Stimulated activated CD8-positive, alpha-beta memory T cell treated with anti-CD3 and anti-CD28 coated beads, Interleukin-2, amount 100 ng/mL, for 1 hour (primary cell): Measurements from ENCODE around the gene RPS6KA2.
A peak's percentile ranks its signal among the peaks of the same experiment; 100 is the strongest.
"Not testable (repeated sequence)": the region's sequence is repeated elsewhere in the genome, so short reads cannot be mapped to it uniquely, and the experiment has no call there.

Experiments
- DNase-seq, 2 donors: peaks; one replicate each; pipeline ENCODE4 v3.0.0-alpha.2; 2020; ENCODE audit warnings: low read depth in 2 of 2

Gene RPS6KA2

DNA sequence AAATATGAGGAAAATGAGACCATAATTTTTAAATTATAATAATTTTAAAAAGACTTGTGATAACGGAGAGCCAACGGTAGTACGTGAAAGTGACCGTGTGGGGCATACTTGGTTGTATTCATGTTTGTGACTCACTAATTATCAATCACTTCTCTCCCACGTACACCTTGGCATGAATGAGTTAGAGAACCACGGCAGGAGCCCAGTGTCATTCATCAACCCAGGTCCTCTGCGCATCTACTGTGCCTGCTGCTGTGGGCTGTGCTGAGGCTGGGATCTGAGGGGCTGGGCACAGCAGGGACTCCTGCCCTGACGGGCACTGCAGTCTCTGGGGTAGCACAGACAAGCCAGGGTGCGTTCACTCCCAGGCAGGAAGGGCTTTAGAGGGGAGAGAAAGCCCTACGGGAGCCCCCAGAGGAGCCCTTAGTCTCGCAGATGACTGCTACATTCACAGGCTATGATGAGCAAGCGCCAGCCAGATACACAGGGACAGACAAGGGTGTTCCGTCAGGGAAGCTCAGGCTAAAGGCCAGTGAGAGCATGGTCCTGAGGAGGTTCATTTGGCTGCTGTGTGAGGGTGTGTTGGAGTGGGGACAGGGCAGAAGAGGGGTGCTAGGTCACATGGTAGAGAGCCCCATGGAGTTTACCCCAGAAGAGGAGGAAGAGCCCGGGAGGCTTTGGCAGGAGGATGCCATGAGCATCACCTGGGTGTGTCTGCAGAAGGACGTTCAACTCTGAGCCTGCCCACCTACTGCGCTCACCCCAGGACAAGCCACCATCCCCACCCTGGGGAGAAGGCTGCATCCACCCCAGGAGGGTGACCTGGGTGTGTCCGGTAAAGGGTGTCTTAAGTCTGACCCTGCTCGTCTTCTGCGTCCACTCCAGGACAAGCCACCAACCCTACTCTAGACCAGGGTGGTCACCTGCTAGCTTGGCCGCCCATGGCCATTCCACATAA, 8.2 kb upstream of the RPS6KA2 start:
- DNase-seq, result no peak

DNA sequence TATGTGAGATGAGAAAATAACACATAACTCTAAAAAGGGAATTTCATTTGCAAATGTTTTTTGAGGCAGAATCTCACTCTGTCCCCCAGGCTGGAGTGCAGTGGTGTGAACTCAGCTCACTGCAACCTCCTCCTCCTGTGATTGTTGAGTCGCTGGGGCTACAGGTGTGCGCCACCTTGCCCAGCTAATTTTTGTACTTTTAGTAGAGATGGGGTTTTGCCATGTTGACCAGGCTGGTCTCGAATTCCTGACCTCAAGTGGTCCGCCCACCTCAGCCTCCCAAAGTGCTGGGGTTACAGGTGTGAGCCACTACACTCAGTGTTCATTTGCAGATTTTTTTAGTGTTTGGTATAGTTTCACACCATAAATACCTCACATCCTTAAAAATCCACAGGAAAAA, 7.5 kb upstream of the RPS6KA2 start:
- DNase-seq, result not testable (repeated sequence)

DNA sequence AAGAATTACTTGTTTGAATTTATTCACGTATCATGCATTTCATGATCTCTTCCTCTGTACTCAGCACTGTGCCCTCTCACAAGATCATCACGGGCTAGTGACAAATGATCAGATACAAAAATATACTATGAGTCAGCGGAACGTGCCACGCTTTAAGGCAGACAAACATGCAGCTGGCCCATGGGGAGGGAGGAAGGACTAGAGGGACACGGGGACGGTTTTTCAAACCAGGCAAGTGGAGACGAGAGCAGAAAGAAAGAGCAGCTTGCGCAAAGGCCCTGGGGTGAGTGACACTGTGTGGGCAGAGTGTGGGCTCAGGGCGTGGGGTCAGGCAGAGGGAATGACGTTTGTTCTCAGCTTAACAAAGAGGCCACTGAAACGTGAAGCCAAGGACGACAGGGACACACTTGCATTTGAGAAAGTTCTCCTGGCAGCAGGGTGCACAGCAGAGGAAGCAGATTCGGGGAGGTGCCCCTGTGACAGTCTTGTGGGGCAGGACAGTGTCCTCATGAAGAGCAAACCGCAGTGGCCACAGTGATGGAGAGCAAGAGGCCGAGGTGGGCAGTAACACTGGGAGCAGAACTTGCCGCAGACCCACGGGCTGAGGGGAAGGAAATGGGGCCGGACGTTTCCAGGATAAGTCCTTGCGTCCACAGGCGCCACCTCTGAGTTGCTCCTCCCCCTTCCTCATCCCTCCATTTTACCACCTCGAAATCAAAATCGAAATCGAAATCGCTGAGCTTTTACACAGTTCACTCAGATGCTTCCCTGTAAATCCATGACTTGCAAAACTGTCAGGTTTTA, 6.9 kb upstream of the RPS6KA2 start:
- no peak for DNase-seq

- no peak for DNase-seq
These were observed 5.7 kb upstream of the RPS6KA2 start for GRCh38 chr6:166632731-166633130.

- DNase-seq, result no peak
These were observed 3.4 kb upstream of the RPS6KA2 start for GRCh38 chr6:166630462-166630861.

- no peak for DNase-seq
These were observed 2.6 kb upstream of the RPS6KA2 start for GRCh38 chr6:166629628-166630027.

DNA sequence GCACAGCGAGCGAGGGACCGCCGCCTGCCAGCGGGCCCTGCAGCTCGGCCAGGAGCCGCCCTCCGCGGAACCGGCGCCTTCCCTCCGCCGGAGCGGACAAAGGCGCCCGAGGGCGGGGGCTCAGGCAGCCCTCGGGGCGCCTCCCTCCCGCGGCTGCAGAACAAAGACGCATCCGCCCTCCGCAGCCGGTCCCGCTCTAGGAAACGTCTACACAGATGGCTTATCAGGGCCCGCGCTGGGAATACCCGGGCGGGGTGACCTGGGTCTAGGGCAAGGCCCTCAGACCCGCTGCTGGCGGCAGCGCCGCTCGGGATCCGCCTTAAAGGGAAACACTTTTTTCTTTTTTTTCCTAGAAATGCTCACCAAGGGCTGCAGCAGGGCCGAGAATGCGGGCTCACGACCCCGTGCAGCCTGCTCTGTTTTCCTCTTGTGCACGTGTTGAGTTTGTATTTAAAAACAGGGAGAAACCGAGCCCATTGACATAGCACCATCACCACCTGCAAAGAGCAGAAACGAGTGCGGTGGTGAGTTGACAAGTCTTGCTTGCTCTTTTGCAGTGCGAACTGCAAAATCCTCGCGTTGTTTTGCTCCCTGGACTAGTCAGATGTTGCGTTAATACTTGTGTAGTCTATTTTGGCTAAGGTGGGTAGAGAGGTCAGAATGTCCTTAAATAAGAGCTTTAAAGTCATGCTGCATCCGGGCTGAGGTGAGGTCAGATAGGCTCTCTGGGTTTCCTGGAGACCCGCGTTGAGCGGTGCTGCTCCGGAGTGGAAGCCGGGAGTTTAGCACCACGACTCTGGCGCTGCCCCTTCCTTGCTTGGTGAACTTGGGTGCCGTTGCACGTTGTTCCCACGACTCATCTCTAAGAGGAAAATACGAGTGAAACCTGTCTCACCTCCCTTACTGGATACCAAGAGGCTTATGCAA, 1.1 kb upstream of the RPS6KA2 start:
- peak; percentile 12 to 27 for DNase-seq

DNA sequence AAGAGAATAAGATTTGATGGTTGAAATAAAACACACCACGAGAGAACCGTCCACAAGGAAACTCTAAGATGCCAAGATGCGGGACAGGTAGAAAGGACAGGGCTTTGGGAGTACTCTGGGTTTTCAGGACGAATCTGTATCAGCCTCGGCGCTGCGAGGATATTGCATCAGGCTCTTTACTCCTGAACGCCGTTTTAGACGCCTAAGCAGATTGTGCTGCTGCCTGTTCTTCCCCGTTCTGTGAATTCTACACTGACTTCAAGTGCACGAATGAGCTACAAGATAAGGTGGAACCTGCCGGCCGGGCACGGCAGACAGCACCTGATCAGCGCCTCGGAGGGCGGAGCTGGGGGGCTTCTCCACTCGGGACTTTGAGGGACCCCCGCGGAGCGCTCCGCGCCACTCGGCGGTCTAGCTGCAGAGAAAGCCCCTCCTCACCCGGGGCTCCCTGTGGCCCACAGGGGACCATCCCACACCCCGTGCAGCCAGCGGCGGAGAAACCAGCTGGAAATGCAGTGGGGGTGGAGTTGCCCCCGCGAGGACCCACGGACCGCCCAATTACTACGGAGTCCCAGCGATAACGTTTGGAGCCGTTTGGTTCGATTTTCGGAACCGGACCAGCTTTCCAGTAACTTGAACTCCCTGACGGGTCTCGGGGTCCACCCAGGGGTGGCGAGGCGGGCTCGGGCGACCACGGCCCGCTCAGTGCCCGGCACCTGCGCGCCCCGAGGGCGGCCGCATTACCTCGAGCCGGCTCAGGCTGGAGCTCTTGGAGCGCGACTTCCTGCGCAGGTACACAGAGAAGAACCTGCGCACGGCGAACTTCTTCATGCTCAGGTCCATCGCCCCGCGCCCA, 646 bp downstream of the RPS6KA2 start:
- DNase-seq, result no peak

- no peak for DNase-seq
These were observed 1.7 kb downstream of the RPS6KA2 start for GRCh38 chr6:166625356-166625755.

- no peak for DNase-seq
These were observed 2.8 kb downstream of the RPS6KA2 start for GRCh38 chr6:166624275-166624674.

- no peak for DNase-seq
These were observed 3.7 kb downstream of the RPS6KA2 start for GRCh38 chr6:166623318-166623717.

DNA sequence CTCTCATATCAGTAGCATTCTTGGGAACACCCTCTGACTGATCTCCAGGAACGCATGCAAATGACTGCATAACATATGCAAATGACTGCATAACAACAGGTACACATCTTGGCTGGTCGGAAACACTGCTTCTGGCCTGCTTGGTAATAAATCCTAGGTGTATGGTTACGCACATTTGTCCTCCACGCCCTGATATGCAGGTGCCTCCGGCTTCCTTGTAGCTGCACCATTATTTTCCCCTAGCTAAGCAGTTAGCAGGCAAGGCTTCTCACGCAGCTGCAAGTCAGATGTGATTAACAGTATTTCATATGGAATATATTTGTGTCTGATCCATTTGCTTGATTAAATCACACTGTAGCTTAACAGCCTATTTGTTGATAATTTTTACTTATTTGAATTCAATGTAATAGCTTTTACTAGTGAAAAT, 5.9 kb downstream of the RPS6KA2 start:
- DNase-seq, result no peak

- no peak for DNase-seq
These were observed 6.5 kb downstream of the RPS6KA2 start for GRCh38 chr6:166620478-166621113.

GRCh38 chr6:166619912-166620311, 7.1 kb downstream of the RPS6KA2 start:
- no peak for DNase-seq

- DNase-seq, result no peak
These were observed 7.9 kb downstream of the RPS6KA2 start for GRCh38 chr6:166618866-166619761.

DNA sequence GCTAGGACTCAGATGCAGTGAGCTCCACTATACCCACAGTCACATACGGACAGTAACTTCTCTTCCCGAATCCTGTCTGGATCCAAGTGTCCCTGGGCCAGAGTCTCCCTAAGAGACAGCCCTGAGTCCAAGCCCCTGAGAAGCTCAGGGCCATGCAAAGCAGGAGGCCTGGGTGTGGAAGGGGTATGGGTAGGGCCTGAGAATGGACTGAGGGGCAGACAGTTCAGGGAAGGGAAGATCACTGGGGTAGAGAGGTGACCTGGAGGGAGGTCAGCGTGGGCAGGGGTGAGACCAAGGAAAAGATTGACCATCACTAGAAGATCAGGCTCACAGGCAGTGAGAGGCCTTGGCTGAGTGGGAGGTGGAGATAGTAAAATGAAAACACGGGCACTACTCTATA, 8.8 kb downstream of the RPS6KA2 start:
- DNase-seq, result no peak

GRCh38 chr6:166617359-166617758, 9.7 kb downstream of the RPS6KA2 start:
- no peak for DNase-seq

DNA sequence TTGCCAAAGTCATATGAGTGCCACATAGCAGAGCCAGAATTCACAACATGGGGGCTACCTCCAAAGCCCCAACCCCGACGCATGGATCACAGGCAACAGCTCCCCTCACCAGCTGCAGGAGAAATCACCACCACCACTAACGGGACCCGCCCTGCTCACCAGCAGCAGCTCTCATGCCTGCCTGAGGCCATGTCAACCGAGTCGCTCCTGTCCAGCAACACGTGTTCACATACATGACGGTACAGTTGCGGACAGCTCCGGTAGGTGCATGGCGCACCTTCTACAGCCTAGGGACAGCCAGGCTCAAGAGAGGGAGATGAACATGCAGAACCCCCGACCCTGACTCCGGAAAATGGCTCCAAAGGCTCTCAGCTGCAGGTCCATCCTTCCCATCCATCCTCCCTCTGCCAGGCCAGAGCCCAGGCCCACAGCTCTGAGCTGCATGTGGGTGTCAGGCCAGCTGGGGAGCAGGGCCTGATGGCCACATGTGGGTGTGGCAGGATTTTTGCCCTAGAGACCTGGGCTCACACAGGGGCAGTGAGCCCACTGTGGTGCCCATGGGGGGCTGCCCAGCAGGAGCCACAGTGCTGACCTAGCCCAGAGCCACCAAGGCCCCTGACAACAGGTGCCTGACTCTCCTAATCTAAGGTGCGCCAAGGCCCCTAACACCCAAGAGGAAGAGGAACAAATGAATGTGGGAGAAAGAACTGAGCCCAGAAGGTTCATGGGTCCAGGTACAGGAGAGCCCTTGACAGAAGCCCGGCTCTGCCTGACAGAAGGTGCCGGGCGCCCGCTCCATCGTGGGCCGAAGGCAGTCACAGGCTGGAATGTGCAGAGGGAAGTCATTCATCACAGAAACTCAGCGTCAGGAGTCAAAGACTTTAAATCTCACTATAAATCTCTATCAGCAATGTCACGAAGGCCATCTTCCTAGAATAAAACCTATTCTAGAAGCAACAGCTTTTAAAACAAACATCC, 10.5 kb downstream of the RPS6KA2 start:
- DNase-seq, result no peak
